ENCODE measurements around the gene PSME4.

PSME4 gene, protein sequence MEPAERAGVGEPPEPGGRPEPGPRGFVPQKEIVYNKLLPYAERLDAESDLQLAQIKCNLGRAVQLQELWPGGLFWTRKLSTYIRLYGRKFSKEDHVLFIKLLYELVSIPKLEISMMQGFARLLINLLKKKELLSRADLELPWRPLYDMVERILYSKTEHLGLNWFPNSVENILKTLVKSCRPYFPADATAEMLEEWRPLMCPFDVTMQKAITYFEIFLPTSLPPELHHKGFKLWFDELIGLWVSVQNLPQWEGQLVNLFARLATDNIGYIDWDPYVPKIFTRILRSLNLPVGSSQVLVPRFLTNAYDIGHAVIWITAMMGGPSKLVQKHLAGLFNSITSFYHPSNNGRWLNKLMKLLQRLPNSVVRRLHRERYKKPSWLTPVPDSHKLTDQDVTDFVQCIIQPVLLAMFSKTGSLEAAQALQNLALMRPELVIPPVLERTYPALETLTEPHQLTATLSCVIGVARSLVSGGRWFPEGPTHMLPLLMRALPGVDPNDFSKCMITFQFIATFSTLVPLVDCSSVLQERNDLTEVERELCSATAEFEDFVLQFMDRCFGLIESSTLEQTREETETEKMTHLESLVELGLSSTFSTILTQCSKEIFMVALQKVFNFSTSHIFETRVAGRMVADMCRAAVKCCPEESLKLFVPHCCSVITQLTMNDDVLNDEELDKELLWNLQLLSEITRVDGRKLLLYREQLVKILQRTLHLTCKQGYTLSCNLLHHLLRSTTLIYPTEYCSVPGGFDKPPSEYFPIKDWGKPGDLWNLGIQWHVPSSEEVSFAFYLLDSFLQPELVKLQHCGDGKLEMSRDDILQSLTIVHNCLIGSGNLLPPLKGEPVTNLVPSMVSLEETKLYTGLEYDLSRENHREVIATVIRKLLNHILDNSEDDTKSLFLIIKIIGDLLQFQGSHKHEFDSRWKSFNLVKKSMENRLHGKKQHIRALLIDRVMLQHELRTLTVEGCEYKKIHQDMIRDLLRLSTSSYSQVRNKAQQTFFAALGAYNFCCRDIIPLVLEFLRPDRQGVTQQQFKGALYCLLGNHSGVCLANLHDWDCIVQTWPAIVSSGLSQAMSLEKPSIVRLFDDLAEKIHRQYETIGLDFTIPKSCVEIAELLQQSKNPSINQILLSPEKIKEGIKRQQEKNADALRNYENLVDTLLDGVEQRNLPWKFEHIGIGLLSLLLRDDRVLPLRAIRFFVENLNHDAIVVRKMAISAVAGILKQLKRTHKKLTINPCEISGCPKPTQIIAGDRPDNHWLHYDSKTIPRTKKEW (N-terminal part only)

DNA sequence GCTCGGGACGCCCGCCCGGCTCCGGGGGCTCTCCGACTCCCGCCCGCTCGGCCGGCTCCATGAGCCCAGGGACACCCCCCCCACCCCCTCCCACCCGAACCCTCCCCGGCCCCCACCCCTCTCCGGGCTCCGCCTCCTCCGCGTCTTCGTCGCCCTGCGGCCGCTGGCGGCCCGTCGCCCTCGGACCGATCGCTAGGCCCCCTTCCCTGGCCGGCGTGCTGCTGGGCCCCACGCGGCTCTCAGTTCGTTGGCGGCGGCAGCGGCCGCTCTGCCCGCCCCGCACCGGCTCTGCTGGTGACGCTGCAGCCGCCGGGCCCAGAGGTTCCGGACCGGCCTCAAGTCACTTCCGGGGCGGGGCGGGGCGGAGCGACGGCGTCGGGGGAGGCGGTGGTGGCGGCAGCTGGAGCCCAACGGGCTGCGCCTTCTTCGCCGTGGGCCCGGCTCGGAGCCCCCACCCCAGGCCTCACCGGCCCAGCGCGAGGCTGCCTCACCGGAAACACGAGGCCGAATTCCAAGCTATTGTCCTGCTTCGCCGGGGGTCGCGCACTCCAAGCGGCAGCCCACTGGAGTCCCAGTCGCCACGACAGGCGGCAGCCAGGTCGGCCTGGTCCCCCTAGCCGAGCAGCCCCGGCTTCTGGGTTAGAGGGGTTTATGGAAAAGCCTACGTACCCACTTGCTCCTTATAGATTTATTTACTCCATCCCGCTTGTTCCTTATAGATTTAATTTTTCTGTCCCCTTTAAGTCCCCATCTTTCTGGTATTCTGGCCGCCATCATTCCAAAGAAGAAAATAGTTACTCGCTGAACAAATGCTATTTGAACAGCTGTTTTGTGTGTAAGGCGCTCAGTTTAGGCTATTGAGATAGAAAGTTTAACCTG lies at the start of gene PSME4:
Gene PSME4, minus strand, starts transcription at position 270 of the 879 bp plus-strand sequence. Its CDS starts 209 bp downstream, at position 61.
- peak within 1 kb of the TSS; percentile 81 for H3K4me3 ChIP-seq (ENCODE audit: low read depth, low read length)
- TF ChIP-seq, protein P1, sequence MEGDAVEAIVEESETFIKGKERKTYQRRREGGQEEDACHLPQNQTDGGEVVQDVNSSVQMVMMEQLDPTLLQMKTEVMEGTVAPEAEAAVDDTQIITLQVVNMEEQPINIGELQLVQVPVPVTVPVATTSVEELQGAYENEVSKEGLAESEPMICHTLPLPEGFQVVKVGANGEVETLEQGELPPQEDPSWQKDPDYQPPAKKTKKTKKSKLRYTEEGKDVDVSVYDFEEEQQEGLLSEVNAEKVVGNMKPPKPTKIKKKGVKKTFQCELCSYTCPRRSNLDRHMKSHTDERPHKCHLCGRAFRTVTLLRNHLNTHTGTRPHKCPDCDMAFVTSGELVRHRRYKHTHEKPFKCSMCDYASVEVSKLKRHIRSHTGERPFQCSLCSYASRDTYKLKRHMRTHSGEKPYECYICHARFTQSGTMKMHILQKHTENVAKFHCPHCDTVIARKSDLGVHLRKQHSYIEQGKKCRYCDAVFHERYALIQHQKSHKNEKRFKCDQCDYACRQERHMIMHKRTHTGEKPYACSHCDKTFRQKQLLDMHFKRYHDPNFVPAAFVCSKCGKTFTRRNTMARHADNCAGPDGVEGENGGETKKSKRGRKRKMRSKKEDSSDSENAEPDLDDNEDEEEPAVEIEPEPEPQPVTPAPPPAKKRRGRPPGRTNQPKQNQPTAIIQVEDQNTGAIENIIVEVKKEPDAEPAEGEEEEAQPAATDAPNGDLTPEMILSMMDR (IDR thresholded peaks at IDR 0.05; ENCODE audit: borderline replicate concordance, insufficient read depth, low read depth, low read length), result no peak

DNA sequence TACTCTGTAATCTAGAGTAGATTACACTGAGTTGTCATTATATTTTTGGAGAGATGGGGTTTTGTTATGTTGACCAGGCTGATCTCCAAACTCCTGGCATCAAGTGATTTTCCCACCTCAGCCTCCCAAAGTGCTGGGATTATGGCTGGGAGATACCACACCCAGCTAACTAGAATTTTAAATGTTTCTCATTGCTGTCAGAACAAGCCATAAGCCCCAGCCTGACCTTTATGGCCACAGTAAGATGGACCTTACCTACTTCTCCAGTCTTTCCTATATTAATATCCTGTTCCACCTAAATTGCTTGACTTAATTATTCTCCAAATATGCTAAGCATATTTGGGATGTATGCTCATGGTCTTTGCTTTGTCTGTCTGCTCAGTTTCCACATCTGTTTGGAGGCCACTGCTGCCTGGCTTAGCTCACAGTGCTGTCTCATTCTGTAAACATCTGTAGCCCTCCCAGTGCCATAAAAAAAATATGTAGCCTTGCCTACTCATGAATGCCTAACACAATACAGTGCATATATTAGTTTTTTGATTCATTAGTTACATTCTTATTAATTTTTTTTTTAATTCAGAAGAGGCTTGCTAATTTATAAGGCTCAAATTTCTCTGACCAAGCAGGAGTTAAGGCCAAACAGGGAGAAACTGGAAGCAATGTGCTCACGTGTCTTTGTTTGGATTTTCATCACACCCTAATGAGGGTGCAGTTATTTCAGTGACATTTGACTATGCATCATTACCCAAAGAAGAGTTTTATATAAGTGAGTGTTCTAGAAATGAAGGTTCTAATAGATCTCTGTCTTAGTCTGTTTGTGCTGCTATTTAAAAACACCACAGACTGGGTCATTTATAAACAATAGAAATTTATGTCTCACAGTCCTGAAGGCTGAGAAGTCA lies 45.3 kb upstream of the PSME4 start:
- TF ChIP-seq, protein P1 (IDR thresholded peaks at IDR 0.05; ENCODE audit: borderline replicate concordance, insufficient read depth, low read depth, low read length), result no peak
- H3K4me3 ChIP-seq (ENCODE audit: low read depth, low read length), result no peak overlapping the region

DNA sequence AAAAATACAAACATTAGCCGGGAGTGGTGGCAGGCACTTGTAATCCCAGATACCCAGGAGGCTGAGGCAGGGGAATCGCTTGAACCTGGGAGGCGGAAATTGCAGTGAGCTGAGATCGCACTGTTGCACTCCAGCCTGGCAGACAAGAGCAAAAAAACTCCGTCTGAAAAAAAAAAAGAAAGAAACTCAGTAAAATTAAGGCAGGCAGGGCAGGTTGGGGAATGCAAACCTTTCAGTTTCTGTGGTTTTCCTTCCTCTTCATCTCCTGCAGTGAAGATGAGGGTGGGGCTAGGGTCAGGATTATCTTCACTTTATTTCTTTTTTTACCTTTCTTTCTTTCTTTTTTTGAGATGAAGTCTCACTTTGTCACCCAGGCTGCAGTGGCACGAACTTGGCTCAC lies 43.2 kb upstream of the PSME4 start:
- no peak overlapping the region for H3K4me3 ChIP-seq (ENCODE audit: low read depth, low read length)
- TF ChIP-seq, protein P1 (IDR thresholded peaks at IDR 0.05; ENCODE audit: borderline replicate concordance, insufficient read depth, low read depth, low read length), result no peak

DNA sequence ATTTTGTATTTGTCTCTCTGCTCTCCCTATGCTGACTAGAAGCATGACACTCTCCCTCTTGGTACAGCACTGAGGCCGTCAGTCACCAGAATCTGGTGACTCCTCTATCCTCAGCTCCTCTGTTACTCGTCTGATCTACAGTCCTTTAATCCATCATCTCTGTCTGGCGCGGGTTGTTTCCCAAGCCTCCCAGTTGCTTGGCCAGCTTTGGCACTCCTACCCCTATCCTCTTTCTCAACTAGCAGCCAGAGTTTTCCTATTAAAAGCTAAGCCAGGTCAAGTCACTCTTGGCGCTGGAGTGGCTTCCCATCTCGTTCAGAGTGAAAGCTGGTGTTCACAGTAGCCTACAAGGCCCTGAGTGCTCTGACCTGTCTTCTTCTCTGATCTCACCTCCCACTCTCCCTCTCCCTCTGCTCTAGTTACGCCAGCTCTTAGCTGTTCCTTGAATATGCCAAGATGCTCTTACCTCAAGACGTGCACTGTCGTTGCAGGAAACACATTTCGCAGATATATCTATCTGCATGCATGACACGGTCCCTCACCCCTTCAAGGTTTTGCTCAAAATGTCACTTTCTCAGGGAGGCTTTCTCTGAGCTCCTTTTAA lies 41.8 kb upstream of the PSME4 start:
- TF ChIP-seq, protein P1 (IDR thresholded peaks at IDR 0.05; ENCODE audit: borderline replicate concordance, insufficient read depth, low read depth, low read length), result no peak
- H3K4me3 ChIP-seq (ENCODE audit: low read depth, low read length), result no peak overlapping the region

DNA sequence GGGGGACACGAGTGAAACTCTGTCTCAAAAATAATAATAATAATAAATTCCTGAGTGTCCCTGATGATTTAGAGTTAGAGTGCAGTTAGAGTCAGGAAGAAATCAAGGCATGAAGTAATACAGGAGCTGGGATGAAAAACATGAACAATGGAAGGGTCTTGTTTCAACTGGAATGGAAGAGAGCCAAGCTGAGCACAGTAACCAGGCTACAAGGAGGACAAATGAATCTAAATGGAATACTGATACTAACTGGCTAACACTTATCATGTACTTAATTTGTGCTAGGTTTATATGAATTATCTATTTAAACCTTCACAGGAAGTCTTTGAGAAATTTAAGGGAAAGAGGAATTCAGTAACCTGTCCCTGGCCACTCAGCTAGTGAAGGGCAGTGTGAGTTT lies 38.8 kb upstream of the PSME4 start:
- TF ChIP-seq, protein P1 (IDR thresholded peaks at IDR 0.05; ENCODE audit: borderline replicate concordance, insufficient read depth, low read depth, low read length), result no peak
- no peak overlapping the region for H3K4me3 ChIP-seq (ENCODE audit: low read depth, low read length)

Data from GM12875 (cell line).